HG03378 (cell line): Measurements from ENCODE around the gene ATP5IF1.
A peak's percentile ranks its signal among the peaks of the same experiment; 100 is the strongest.

ENCODE experiments used
- ATAC-seq: cut with Tn5 transposase; IDR thresholded peaks from one replicate; pipeline ENCODE4 v1.9.1; 2021; ENCODE audit warnings: mild to moderate bottlenecking, moderate library complexity; ENCODE audit not compliant: unreplicated experiment

ATP5IF1 gene

DNA sequence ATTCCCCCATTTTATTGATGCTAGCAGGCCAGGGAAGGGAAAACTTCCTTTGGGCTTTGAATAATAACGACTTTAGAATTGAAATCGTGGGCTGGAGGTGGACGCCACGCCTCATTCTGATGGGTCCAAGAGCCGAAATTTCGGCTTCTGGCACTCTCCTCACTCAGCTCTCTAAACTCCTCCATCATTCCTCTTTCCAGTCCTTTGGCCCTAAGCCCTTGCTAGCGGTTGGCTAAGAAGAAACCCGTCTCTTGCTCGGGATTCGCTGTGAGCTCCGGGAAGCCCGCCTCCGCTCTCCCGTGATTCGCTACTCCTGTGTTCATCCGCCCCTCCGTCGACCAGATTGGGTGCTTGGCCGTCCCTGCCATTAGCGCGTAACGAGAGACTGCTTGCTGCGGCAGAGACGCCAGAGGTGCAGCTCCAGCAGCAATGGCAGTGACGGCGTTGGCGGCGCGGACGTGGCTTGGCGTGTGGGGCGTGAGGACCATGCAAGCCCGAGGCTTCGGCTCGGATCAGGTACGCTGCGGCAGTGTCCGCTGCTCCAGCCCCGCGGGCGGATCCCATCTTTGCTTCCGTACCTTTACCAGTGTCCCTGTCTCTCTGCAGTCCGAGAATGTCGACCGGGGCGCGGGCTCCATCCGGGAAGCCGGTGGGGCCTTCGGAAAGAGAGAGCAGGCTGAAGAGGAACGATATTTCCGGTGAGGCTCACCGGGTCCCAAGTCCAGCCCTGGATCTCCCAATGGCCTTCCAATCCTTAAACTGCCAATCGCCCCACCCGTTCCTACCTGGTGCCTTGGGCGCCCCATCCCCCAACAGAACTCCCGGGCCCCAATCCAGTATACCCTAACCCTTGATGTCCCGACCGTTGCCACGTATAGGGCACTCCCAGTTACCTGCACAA, at the start of gene ATP5IF1:
TSS of gene ATP5IF1 (plus strand) at position 370 of the 901 bp plus-strand sequence. CDS start at position 430, 60 bp downstream.
- peak; percentile 82 for ATAC-seq

DNA sequence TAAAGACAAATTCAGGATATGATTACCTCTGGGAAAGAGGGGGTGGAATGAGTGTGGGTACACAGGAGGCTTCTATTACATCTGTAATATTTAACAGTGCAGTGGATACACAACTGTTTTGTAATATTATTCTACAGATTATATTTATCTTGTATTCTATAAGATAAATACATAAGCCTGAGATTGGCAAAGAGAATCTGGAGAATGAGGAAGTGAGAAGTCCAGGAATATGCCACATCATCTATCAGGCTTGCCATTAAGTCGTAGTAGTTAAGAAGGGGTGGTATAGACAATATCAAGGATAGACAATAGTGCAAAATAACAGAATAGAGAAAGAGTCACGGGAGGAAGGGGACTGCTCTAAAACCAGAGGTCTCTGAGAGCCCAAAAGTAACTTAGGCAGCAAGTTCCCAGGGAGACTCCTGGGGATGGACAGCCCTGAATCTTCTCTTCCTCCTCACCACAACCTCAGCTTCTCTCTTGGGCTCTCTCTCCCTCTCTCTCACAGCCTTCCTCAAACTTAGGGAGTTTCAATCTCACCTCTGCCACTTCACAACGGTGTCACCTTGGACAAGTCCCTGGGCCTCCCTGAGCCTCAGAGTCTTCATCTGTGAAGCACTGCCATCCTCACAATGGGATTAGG, 45.5 kb upstream of the ATP5IF1 start:
- ATAC-seq, result no peak

DNA sequence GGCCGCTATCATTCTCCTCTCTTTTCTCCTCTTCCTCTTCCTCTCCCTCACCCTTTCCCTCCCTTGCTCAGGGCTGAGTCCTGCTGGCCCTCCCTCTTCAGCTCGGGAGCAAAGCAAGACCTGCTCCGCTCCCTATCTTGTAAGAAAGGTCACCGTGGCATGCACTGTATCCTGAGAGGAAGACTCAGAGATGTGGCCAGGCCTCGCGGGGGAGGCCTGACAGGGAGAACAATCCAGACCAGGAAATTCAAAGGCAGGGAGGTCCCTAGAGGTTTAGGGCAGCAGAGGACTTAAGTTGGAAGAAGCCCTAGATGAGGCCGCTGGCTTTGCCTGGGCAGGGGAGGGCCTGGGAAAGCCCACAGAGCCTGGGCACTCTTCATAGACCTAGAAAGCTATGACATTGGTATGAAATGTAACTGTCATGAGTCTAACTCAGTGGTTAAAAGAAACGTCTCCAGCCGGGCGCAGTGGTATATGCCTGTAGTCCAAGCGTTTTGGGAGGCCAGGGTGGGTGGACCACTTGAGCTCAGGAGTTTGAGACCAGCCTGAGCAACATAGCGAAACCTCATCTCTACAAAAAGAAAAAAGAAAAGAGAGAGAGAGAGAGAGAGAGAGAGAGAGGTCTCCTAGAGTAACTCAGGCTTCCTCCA, 44.8 kb upstream of the ATP5IF1 start:
- ATAC-seq, result no peak

DNA sequence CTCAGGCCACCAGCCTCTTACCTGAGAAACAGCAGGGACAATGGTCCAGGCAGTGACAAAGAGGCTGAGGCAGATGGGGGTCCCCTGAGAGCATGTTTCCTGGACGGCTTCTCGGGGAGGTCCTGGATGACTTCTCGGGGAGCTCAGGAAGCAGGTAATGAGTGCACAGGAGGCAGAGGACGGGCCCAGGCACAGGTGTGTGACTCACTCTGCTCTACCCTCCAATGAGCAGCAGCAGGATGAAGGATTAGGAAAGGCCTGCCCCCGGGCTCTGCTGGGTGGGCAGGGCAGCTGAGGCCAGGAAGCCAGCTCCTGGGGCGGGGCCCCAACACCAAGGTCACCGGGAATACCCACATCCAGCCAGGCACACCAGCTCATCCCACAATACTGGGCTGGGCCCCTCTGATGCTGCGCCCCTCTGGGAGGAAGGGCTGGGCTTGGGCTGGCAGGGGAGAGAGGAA, 42.2 kb upstream of the ATP5IF1 start:
- no peak for ATAC-seq

DNA sequence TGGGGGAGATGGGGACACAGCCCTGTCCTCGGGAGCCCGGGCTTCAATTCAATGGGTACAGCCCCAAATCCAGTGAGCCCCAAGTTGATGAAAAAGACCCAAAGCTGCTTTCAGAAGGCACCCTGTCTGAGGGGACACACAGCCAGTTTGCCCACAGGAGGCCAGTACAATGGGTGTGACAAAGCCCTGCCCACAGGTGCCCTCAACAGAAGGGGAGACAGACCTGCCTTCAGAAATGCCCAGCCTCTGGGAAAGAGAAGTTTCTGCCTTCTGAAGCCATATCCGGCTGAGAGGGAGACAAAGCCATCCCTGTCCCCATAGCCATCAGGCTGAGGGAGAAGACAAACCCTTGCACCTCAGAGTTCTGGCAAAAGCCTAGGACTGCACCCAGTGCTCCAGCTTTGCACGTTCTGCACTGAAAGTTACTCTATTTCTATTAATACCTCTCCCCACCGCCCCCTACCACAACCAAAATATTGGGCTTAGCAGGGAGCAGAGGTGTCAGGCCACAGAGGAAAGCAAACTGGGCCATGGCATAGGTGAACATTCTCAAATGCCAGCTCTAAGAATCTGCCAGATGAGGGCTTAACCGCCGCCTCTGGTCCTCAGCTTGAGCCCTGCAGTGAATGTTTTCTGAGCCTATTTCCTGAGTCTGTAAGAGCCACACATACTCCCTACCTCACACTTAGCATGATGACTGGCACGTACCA, 41.4 kb upstream of the ATP5IF1 start:
- no peak for ATAC-seq

DNA sequence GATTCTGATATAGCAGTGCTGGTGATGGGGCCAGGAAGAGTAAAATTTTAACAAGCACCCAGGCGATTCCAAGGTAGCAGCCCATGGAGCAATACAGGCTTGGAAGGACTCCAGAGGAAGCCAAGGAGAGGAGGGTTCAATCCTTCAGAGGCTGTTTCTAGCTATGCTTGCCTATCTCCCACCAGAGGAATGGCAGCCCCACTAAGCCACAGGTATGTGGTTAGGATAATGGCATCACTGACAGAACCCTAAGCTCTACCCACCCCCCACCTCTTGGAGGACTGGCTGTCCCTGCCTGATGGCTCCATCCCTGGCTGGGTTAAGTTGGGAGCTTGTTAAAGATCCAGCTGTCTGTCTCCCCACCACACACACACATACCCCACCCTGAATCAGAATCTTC, 40.1 kb upstream of the ATP5IF1 start:
- ATAC-seq, result no peak

DNA sequence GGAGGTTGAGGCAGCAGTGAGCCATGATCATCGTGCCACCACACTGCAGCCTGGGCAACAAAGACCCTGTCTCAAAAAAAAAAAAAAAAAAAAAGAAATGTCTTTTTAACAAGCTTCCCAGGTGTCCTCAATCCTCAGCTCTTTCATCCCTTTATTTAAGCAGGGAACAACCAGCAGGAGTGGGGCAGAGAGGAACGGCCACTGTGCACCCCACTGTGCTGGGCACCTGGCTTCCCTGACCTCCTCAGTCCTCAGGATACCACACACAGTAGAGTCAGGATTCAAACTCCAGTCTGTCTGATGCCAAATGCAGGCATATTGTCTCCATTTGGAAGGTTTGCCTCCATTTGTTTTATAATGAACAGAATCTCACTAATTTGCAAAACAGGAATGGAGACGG, 39.6 kb upstream of the ATP5IF1 start:
- no peak for ATAC-seq

DNA sequence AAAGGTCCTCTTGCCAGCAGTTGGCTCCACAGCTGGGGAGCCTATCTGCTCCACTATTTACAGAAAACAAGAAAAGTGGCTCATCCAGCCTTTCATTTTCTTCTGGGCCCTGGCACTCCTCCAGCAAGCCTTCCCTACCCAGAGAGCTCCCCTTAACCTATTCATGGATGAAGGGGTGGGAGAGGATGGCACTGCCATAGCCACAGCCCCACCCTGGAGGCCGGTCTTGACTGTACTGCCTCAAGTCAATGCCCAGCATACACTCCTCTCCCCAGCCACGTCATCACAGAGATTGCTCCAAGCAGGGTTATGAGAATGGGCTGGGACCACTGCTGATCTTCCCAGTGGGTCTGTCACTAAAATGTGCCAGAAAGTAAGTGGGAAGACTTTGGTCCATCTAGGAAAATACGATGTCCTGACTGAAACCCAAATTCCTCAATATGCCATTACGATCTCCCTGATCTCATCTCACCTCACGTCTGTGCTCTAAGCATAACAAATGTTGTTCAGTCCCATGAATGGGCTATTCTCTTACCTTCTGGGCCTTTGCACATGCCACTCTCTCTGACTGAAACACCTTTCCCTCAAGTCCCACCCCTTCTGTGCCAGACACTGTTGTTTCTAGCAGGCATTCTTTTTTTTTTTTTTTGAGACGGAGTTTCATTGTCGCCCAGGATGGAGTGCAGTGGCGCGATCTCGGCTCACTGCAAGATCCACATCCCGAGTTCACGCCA, 38.1 kb upstream of the ATP5IF1 start:
- no peak for ATAC-seq

DNA sequence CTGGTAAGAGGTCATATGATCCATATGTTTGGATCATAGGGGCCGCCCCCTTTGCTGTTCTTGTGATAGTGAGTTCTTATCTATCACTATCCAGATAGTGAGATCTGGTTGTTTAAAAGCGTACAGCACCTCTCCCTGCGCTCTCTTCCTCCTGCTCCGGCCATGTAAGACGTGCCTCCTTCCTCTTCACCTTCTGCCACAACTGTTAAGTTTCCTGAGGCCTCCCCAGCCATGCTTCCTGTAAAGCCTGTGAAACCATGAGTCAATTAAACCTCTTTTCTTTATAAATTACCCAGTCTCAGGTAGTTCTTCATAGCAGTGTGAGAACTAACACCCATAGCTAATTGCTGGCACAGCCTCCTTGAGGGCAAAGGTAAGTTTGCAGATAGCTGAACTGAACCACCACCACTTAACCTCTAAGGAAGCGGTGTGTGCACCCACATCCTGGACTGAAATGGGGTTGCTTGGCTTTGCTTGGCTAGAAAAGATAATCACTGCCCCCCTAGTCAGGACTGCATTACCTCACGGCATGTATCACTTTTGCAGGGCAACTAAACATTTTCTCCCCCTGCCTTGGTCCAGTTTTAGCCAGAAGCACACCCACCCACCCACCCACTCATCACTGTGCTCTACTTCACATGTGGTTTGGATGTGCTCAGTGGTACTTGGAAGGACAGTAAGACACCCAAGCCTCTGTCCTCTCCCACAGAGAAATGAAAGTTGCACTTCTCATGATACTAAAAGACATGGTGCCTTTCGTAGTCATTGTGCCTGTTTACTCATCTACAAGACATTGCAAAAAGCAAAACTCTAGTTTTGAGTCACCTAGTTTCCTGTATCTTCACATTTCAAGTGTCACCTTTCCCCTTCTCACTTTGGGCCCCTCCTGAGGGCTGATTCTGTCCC, 36.3 kb upstream of the ATP5IF1 start:
- ATAC-seq, result peak; percentile 83

DNA sequence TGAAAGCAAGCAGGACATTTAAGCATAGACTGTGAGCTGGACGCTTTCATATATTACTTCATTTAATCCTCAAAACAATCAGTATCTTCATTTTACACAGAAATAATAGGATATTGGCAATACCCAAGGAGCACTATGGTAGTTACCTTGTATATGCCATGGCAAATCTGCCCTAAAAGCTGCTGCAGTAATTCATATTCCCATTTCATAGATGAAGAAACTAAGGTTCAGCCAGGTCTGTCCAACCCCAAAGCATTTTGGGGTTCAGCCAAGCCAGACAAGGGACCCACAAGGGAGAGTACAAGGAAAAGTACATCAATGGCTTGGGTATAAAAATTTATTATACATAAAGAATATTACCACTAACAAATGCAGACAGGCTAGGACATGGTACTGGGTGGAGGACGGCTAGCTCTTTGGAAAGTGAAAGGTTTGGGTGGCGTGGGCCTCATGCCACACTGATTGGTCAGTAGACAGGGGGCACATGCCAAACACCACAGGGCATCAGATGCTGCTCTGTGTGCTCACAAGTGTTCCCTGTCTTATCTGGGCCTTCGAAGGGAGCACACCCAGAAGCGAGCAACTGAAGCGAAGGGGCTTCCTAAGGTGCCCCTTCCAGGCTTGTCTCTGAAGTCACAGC, 35.6 kb upstream of the ATP5IF1 start:
- ATAC-seq, result no peak

DNA sequence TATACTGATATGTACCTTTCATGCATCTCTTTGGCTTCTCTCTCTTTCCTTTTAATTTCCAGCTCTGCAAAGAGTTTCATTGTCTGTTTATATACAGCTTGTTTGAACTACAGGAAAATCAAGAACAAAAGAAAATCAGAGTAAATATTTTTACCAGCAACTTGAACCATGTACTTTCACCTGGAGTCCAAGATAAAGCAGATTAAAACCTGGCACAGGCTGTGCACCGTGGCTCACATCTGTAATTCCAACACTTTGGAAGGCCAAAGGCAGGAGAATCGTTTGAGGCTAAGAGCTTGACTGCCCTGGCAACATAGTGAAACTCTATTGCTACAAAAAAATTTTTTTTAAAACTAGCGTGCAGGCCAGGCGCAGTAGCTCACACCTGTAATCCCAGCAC, 30.7 kb upstream of the ATP5IF1 start:
- ATAC-seq, result no peak

DNA sequence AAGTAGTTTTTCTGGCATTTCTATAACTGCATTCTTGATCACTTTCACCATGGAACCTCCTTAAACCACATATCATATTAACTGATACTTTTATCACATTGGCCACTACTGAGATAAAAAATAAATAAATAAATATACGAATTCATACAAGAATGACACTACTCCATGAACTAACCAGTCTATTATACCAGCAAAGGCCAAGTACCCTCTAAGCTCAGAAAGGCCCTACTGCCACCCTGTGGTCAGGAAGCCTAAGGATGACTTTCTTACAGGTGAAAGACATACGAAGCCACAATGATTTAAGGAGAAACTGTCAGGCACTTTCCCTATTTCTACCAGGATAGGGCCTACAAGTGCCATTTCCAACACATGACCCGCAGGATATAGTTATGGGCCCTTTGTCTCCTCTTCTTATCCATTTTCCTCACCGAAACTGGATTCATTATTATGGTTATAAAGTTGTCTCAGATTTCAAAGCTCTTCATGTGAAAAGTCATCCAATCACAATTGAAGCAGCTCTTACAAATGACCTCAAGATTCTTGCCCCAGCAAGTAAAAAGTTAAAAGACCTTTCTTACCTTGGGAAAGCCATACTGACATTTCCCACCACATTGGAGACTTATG, 27.0 kb upstream of the ATP5IF1 start:
- no peak for ATAC-seq

DNA sequence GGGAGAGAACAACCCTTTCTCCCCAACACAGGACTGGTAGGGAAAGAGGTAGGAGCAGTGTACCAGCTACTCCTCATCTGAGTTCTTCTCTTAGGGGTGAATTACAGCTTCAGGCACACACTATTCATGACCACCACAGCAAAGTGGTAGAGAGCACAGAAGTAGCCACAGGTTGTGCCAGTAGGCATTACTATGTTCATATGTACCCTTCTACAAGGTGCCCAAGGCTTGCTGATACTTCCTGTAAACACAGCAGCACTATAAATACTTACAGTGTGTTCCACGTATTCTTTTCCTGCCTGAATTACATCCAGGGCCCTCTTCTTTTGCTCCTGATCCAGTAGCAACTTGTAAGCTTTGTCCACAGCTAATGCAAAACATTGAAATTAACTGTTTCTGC, 26.2 kb upstream of the ATP5IF1 start:
- ATAC-seq, result no peak

DNA sequence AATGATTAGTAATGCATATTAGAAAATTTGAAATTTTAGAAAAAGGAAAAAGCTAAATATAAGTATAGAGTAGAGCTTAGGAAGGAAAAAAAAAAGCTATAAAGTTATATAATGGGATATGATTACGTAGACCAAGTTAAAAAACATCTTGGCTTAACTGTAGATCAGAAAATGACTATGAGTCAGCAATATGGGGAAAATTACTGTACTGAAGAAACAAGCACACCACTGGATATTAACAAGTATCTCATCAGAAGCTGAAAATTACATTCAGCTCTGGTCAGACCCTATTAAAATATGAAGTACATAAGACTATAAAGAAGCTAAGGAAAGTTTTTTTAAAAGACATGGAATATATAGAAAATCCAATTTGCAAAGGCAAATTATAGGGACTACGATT, 22.6 kb upstream of the ATP5IF1 start:
- no peak for ATAC-seq

DNA sequence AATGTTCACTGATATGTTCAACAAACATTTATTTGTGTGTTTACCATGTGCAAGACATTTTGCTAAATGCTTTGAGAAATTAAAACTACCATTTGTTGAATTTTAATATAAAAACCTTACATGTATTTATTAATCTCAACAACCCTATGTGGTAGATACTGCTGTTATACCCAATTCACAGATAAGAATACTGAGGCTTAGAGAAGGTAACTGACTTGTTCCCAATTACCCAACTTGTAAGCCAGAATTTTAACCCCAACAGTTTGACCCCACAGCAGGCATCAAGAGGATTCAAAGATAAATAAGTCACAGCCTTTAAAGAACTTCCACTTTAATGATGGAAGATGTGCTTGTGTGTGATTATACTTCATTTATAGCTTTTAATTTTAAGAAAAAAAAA, 6.8 kb upstream of the ATP5IF1 start:
- ATAC-seq, result no peak

DNA sequence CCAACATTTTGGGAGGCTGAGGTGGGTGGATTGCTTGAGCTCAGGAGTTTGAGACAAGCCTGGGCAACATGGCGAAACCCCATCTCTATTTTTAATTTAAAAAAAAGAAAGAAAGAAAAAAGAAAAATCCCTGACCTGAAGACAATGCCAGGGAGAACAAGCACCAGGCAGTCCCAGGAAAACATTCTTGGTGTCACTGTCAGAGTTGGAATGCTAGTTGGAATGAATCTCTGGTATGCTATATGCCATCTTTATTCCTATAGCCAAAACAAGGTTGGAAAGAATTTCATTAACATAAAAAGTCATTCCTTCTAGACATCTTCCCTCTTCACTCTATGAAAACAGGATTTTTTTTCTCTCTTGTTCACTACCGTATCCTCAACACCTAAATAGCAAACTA, 5.9 kb upstream of the ATP5IF1 start:
- no peak for ATAC-seq

DNA sequence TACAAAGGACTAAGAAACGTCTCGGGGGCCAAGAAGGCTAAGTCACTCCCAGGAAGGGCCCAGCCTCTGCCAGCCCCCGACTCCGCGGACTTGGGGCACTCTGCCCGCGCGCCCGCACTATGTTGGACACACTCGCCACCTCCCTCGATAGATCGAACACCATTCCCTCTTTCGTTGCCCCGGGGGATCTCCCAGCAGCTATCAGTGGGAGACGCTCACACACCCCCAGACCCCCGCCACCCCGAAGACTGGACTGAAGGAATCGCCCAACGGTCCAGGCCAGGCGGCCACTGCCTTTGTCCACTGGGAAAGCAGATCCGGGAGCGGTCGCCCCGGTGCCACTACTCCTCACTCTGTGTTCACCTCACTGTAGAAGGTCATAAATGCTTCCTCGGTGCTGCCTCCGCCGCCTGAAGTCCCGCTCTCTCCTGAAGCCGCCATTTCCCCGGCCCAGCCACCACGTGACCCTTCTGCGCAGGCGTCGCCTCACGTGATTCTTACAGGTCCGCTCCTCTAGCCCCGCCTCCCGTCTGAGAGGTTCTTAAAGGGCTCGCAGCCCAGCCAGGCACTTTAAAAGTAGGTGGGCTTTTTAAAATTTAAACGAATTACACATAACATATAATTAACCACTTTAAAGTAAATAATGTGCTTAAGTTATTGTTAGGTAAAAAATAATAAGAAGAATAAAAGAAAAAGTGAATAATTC, 3.2 kb upstream of the ATP5IF1 start, which contains the start of gene DNAJC8:
TSS of gene DNAJC8 (minus strand) at position 472 of the 706 bp plus-strand sequence. CDS start at position 441, 31 bp downstream.
- ATAC-seq, result peak; percentile 46

DNA sequence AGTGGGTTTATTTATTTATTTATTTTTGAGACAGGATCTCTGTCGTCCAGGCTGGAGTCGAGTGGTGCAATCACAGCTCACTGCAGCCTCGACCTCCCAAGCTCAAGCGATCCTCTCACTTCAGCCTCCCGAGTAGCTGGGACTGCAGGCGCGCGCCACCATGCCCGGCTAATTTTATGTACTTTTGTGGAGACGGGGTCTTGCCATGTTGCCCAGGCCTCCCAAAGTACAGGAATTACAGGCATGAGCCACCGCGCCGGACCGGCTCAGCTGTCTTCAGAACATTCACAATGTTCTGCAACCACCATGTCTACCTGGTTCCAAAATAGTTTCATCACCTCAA, 2.7 kb upstream of the ATP5IF1 start:
- ATAC-seq, result no peak
